Effector memory CD4-positive, alpha-beta T cell (primary cell): Measurements from ENCODE around the gene ARL3.

Experiments used
- DNase-seq, 3 donors: peaks; one replicate each; pipeline ENCODE4 v3.0.0-alpha.2; 2020
- H3K27ac ChIP-seq: 2 replicates; pipeline ENCODE4 v1.7.0; 2013; ENCODE audit warnings: mild to moderate bottlenecking, low read length, moderate library complexity; ENCODE audit not compliant: insufficient read depth, poor library complexity, severe bottlenecking
- H3K27me3 ChIP-seq: replicated peaks from 2 replicates; pipeline ENCODE4 v1.7.0; 2013; ENCODE audit warnings: mild to moderate bottlenecking, low read length; ENCODE audit not compliant: insufficient read depth, control insufficient read depth, poor library complexity, severe bottlenecking
- H3K36me3 ChIP-seq: 2 replicates; pipeline ENCODE4 v1.7.0; 2013; ENCODE audit warnings: mild to moderate bottlenecking, low read length, moderate library complexity; ENCODE audit not compliant: control insufficient read depth, insufficient read depth
- H3K4me1 ChIP-seq: 2 replicates; pipeline ENCODE4 v1.7.0; 2013; ENCODE audit warnings: low read length, mild to moderate bottlenecking; ENCODE audit not compliant: control insufficient read depth, insufficient read depth, poor library complexity, severe bottlenecking
- H3K4me3 ChIP-seq: 2 replicates; pipeline ENCODE4 v1.7.0; 2013; ENCODE audit warnings: low read length, low read depth, mild to moderate bottlenecking; ENCODE audit not compliant: insufficient read depth, poor library complexity, severe bottlenecking
- H3K9me3 ChIP-seq: 2 replicates; pipeline ENCODE4 v1.7.0; 2013; ENCODE audit warnings: mild to moderate bottlenecking, low read length, moderate library complexity; ENCODE audit not compliant: control insufficient read depth

ARL3 gene

GRCh38 chr10:102630663-102631062 is 83.5 kb downstream of the ARL3 start:
- H3K27ac ChIP-seq: no peak overlapping the region
- peaks cover 18% of the 10 kb centered on the region for H3K36me3 ChIP-seq
- no peaks in the 10 kb centered on the region for H3K27me3 ChIP-seq
- H3K9me3 ChIP-seq: no peaks in the 10 kb centered on the region
- peaks cover 31% of the 10 kb centered on the region for H3K4me1 ChIP-seq
- no peak for DNase-seq
- no peak overlapping the region for H3K4me3 ChIP-seq

DNA sequence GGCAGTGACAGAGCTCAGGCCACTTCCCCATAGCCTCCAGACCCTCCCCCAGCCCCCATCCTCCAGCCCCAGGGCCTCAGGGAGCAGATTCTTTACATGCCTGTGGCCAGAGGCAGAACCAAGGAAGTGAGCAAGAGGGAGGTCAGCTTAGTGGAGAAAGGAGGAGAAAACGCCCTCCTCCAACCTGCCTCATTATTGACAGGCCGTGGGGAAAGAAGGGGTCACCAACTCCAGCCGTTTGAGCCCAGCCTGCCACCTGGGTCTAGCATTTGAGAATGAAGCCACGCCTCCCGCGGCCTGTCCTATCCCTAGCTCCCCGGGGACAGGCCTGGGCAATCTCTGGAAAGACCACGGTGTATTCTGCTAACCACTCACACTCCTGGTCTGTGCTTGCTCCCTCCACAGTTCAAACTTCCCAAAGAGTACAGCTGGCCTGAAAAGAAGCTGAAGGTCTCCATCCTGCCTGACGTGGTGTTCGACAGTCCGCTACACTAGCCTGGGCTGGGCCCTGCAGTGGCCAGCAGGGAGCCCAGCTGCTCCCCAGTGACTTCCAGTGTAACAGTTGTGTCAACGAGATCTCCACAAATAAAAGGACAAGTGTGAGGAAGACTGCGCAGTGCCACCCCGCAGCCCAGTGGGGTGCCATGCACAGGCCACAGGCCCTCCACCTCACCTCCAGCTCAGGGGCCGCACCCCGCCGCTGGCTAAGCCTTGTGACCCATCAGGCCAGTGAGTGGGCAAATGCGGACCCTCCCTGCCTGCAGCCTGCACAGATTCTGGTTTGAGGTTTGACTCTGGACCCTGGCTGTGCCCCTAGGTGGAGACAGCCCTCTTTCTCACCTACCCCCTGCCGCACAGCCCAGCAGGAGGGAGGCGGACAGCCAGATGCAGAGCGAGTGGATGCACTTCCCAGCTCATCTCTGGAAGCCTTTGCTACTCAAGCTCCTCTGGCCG is 84.3 kb downstream of the ARL3 start:
- H3K4me3 ChIP-seq: no peak overlapping the region
- H3K4me1 ChIP-seq: peaks cover 24% of the 10 kb centered on the region
- H3K9me3 ChIP-seq: no peaks in the 10 kb centered on the region
- no peak for DNase-seq
- H3K27me3 ChIP-seq: no peaks in the 10 kb centered on the region
- no peak overlapping the region for H3K27ac ChIP-seq
- H3K36me3 ChIP-seq: peaks cover 18% of the 10 kb centered on the region

- no peak overlapping the region for H3K27ac ChIP-seq
- no peaks in the 10 kb centered on the region for H3K9me3 ChIP-seq
- H3K4me1 ChIP-seq: peaks cover 12% of the 10 kb centered on the region
- no peak for DNase-seq
- H3K27me3 ChIP-seq: no peaks in the 10 kb centered on the region
- H3K4me3 ChIP-seq: no peak overlapping the region
- peaks cover 18% of the 10 kb centered on the region for H3K36me3 ChIP-seq
These were observed 85.7 kb downstream of the ARL3 start for GRCh38 chr10:102628451-102628911.

DNA sequence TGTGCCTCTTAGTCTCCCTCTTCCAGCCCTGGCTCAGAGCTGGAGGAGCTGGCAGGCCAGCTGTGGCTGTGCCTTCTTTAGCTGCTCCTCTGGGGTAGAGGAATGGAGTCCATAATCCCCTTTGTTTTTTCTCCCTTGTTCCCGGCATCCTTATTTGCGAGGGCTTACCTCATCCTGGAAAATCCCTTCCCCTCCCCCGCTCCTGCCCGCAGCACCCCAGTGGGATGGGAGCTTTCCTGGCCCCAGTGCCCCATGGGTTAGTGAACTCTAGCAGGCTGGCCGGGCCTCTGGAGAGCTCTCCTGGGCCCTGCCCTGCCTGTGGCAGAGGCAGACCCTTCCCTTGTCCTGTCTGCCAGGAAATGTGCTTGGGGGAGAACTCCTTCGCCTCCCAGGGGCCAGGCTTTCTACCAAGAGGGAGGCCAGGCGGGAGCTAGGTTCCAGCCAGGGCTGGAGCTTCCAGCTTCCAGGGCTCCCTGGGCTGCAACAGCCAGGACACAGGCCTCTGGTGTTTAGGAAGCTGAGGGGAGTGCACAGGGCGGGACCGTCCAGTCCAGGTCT is 86.4 kb downstream of the ARL3 start:
- Histone ChIP-seq H3K4me1 (peaks cover 6% of the 10 kb centered on the region), H3K4me3 (no peak overlapping the region), H3K27me3 (no peaks in the 10 kb centered on the region), H3K9me3 (no peaks in the 10 kb centered on the region), H3K36me3 (peaks cover 18% of the 10 kb centered on the region), H3K27ac (no peak overlapping the region)
- DNase-seq: no peak

DNA sequence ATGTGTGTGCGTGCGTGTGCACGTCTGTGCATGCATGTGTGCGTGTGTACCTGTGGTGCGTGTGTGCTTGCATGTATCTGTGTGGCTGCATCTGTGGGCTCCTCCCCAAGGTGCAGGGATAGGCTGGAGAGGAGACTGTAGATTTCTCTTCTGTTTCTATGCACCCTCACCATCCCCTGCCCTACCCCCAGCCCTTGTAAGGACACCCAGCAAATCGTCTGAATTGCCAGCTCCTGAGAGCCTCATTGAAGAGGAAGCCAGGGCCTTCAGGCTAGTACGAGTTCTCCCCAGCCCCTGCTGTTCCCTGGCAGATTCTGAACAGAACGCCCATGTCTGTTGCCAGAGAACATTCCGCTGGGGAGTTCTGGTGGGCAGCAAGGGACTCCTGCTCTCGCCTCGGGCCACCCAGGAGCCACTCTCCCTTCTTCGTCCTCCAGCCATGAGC is 86.9 kb downstream of the ARL3 start:
- H3K9me3 ChIP-seq: no peaks in the 10 kb centered on the region
- peaks cover 18% of the 10 kb centered on the region for H3K36me3 ChIP-seq
- no peaks in the 10 kb centered on the region for H3K27me3 ChIP-seq
- H3K27ac ChIP-seq: no peak overlapping the region
- no peak overlapping the region for H3K4me3 ChIP-seq
- DNase-seq: no peak
- peaks cover 1% of the 10 kb centered on the region for H3K4me1 ChIP-seq

DNA sequence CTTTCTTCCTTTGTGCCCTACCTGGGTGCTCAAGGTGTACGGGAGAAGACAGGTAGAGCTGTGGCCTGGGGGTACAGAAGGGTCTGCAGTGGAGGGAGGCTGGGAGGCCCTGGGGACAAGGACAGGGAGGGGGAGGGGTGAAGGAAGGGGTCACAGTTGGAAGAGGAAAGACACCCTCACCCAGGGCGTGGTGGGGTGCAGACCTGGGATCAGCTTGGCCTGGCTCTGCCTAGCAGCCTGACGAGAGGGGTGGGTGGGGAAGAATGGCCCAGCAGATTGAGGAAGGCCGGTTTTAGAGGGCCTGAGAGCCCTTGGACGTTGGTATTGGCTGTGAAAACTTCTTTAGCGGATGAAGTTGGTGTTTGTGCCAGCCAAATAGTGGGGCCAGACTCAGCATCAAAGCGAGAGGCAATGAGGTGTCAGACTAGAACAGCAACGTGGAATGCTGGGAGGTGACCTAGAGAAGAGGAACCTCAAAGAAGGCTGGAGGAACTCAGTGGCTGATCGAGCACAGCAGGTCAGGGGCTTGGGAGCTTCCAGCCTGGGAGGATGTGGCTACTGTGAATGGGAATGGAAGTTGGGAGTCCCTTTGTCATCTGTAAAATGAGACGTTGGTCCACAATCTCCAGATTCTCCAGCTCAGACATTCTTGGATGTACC is 88.0 kb downstream of the ARL3 start:
- no peak for DNase-seq
- H3K9me3 ChIP-seq: no peaks in the 10 kb centered on the region
- peaks cover 18% of the 10 kb centered on the region for H3K36me3 ChIP-seq
- H3K27me3 ChIP-seq: no peaks in the 10 kb centered on the region
- H3K27ac ChIP-seq: no peak overlapping the region
- H3K4me3 ChIP-seq: no peak overlapping the region
- no peaks in the 10 kb centered on the region for H3K4me1 ChIP-seq

DNA sequence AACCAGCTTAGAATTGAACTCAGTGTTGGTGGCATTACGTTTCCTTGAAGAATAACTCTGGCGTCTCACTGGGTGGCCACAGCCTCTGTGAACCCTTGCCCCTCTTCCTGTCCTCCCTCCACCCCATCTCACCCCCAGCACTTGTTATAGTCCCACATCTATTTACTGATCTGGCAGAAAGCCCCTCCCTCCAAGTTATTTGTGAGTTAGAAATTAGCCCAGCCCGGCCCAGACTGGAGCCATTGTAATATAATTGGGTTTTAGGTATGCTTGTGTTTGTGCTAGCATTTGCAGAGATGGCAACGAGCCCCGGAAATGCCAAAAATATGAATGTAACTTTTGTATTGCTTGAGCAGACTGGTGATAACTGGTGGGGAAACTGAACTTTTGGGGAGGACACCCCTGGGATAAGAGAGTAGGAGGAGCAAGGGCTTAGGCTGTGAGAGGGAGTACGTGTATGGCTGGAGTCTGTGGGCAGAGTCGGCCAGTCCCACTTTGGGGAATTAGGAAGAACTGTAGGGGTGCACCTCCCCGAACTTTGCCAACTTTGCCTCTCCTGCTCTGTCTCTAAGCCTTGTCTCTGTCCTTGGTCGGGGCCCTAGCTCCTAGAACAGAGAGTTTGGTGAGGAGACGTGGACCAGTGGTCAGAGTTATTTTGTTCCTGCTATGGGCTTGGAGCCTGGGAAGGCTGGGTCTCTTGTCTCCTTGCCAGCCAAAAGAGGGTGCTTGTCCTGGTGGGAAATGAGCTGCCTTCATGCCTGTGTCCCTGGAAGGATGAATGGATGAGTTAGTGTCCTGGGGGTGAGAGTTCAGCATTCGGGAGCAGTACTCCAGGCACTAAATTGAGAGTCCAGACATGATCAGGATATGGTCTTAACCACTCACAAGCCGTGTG is 89.2 kb downstream of the ARL3 start:
- H3K36me3 ChIP-seq: peaks cover 22% of the 10 kb centered on the region
- no peak overlapping the region for H3K27ac ChIP-seq
- H3K9me3 ChIP-seq: no peaks in the 10 kb centered on the region
- H3K27me3 ChIP-seq: no peaks in the 10 kb centered on the region
- no peaks in the 10 kb centered on the region for H3K4me1 ChIP-seq
- no peak for DNase-seq
- H3K4me3 ChIP-seq: no peak overlapping the region

DNA sequence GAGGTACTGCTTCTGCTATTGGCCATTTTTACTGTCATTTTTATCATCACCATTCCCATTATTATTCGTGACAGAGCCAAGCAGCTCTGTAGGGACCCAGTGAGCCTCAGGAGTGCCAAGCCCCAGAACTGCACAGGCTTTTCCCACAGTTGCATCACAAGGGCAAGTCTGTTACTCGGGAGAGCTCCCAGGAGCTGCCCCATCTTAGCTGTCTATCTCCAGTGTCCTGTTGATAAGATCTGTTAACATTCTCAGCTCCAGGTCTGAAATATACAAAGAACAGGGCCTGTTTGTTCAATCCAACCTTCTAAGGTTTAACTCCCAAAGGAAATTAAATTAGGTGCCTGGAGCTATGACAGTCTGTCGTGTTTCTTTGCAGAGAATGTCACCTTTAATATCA is 90.1 kb downstream of the ARL3 start:
- Histone ChIP-seq H3K27ac (no peak overlapping the region), H3K9me3 (no peaks in the 10 kb centered on the region), H3K4me3 (no peak overlapping the region), H3K27me3 (no peaks in the 10 kb centered on the region), H3K36me3 (peaks cover 17% of the 10 kb centered on the region), H3K4me1 (no peaks in the 10 kb centered on the region)
- no peak for DNase-seq
